ENCODE data around the gene TMEFF1.

Gene TMEFF1

DNA sequence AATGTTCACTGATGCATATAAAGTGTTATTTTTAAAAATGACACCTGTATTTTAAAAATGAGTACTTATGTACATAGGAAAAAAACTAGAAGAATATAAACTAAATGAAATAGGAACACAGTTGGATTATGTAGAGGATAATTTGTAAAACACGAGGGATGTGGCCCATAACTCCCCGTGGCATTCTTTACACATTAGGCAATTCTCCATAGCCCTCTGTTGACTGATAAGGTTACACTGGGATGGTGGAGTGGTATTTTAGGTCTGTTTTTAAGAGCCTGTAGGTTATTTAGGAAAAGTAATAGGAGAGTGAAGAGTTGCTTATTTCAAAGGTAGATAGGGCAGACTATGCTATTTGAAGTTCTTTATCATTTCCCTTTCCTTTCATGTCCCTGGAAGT is 106.7 kb downstream of the TMEFF1 start:
- DNase-seq = no peak

DNA sequence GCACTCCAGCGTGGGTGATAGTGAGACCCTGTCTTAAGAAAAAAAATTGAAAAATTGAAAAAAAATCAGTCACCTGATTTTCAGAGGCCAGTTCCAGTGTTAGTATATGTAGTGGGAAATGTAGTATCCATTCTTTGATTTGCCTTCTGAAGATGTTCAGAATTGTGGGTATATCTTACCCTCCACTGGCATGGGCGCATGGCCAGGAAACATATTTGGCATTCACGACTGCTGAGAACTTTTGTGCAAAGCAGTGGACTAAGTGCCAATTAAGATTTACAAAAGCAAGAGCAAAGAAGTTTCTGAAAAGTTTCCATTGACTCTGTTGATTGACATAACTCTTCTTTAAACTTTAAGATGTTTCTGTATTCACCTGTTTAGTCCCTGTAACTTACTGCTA is 107.3 kb downstream of the TMEFF1 start:
- DNase-seq = no peak

DNA sequence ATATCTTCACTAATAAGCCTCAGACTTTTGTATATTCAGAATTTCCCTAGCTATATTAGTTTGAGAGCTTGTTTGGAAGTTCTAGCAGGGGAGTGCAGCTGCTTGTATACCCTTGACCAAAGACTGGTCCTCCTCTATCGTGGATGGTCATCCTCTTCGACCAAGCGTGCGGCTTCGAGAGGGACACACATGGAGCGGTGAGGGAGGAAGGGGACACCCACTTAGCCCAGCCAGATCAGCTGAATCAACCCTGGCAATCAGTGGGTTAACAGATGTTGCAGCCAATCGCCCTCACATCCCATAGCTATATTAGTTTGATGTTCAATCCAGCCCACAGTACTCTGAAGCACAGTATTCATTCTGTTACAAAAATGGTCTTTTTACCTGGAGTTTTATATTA is 108.1 kb downstream of the TMEFF1 start:
- no peak for DNase-seq

DNA sequence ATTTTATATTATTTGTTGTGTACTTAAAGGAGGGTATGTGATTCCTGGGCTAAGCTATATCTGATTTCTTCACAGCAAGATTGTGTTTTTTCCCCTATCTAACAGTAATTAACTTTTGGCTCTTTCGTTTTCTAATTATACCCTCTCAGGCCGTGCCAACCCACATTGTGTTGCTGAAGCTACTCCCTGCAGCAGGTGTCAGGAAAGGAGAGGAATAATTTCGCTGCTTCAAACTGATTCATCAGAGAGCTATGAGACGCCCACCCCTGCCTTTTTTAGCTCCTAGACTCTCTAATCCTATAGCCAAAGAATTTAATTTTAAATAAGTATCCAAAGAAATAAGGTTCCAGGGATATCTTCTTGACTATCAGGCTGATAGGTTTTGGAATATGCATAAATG is 108.7 kb downstream of the TMEFF1 start:
- no peak for DNase-seq

DNA sequence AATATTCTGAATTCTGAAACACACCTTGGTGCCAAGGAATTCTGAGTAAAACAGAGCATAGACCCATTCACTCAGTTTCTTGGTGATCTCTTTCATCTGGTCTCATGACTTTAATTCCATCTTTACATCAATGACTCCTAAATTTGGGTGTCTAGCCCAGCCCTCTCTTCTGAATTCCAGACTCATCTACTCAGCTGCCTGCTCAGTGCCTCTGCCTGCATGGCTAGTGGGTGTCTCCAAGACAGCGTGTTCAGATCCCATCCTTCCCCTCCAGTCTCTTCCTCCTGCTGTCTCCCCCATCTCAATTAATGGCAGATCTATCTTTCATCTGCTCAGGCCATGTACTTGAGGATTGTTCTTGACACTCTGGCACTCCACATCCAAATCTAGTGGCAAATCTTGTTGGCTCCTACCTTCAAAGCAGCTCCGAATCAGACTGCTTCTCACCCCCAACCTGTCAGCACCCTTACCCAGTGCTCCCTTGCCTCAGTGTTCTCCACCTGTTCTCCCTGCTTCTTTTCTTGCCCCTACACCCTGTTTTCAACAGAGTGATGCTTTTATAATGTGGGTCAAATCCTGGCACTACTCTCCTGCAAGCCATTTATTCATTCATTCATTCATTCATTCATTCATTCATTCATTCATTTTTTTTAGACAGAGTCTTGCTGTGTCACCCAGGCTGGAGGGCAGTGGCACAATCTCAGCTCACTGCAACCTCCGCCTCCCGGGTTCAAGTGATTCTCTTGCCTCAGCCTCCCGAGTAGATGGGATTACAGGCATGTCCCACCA is 110.3 kb downstream of the TMEFF1 start:
- DNase-seq = no peak

DNA sequence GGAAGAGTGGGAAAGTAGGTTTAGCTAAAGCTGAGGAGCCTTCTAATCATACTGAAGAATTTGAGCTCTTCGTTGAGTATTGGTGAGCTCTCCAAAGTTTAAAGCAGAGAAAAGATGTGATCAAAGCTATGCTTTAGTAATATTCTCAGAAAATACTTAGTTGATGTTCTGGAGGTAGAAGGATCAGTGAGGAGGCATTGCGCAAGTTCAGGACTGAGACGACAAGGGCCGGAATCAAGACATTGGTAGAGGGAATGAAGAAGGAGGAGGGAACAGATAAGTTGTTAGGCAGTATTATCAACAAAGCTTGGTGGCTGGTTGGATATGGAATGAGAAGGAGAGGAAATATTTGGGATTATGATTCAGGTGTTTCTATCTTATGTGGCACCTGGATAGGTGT is 112.0 kb downstream of the TMEFF1 start:
- DNase-seq = no peak

DNA sequence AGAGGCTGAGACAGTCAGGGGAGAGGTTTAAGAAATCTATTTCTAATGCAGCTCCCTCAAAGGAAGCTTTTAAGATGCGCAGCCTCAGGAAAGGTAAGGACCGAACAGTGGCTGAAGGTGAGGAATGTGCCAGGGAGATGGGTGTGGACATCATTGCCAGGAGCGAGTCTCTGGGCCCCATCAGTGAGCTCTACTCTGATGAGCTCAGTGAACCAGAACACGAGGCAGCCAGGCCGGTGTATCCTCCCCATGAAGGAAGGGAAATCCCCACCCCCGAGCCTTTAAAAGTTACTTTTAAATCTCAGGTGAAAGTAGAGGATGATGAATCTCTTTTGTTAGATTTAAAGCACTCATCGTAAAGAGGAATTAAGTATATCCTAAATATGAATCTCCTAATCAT is 113.1 kb downstream of the TMEFF1 start:
- no peak for DNase-seq

DNA sequence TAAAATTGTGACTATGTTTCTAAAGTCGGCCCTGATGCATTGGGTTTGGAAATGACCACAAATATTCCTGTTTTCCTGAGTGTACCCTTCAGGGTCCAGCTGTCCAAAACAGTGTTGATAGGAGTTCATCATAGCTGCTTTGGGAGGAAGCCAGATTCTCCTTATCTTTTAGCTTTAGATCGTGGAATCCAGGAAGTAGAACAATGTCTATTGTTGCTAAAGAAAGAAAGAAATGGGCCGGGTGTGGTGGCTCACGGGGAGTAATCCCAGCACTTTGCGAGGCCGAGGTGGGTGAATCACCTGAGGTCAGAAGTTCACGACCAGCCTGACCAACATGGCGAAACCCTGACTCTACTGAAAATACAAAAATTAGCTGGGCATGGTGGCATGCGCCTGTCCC is 114.4 kb downstream of the TMEFF1 start:
- no peak for DNase-seq

DNA sequence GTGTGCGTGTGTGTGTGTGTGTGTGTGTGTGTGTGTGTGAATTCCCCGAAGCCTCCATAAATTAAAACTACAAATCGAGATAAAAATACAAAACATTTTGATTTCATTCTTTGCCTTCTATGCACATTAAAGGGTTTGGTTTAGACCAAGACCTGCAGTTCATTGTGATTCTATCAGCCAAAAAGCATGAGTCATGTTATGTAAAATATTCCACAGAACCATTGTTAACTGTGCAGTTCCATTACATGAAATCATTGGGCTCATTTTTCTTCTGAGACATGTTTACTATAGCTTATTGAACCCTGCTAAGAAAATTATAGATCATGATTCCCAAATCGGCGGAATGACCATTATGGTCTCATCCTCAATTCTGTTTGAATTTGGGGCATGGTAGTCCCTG is 116.6 kb downstream of the TMEFF1 start:
- no peak for DNase-seq

DNA sequence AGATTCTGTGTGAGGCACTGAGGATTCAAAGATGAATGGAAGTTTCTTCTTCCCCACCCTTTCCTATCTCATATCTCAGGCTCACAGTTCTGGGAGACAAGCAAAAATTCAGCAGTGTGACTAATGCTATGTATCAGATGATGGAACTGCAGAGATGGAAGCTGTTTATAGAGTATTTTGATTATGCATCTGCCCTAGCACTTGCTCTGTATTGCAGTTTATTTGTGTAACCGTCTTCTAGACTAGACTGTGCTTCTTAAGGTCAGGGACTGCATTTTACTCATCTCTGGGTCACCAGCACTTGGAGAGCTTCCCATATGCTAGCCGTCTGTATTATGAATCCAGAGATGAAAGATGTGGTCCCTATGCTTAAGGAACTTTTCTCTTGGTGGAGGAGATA is 117.5 kb downstream of the TMEFF1 start:
- no peak for DNase-seq

DNA sequence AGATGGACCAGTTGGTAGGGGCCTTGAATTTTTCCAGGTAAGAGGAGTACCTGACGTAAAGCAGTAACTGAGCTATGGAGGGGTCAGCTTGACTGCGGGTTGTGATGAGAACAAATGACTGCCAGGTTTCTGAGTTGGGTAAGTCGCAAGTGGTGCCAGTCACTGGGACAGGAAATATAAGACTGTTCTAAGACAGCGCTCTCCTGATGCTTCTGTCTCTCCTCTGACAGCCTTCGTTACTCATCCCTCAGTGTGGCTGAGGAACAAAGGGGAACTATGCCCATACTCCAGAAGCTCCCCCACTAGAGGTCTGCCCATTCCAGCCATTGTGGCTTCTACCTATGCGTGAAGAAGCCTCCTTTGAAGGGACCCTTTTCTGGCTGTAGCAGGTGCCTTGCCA is 118.2 kb downstream of the TMEFF1 start:
- DNase-seq = no peak

DNA sequence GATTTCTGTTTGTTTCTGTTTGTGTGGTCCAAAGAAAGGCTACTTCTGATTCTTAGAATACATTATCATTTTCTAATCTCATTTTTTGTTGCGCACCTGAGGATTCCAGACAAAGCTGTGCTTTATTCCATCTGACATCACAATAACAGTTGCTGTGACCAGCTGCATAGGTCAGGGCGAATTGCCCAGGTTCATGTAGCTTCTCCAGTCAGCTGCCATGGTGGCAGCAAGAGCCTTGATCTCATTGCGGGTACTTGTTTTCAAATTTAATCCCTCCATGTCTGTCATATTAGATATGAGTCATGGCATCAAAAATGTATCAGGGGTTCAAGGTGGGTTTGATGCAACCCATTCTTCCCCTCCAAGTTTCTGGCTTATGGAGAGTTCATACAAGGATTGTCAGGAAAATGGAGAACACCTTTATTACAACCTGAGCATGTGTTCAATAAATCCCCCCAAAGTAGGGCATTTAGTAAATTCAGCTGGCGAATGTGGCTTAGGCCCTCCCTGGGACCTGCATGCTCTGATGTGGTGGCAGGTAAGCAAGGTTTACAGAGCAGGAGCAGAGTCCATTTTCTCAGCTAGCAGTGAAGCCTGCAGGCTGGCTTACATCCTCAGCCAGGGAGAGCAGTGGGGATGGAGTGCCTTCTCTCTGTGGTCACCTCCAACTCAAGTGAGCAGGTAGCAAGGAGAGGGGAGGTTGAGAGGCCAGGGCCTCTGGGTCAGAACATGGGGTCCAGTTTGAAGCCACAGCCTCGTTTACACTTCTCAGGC is 118.9 kb downstream of the TMEFF1 start:
- no peak for DNase-seq

DNA sequence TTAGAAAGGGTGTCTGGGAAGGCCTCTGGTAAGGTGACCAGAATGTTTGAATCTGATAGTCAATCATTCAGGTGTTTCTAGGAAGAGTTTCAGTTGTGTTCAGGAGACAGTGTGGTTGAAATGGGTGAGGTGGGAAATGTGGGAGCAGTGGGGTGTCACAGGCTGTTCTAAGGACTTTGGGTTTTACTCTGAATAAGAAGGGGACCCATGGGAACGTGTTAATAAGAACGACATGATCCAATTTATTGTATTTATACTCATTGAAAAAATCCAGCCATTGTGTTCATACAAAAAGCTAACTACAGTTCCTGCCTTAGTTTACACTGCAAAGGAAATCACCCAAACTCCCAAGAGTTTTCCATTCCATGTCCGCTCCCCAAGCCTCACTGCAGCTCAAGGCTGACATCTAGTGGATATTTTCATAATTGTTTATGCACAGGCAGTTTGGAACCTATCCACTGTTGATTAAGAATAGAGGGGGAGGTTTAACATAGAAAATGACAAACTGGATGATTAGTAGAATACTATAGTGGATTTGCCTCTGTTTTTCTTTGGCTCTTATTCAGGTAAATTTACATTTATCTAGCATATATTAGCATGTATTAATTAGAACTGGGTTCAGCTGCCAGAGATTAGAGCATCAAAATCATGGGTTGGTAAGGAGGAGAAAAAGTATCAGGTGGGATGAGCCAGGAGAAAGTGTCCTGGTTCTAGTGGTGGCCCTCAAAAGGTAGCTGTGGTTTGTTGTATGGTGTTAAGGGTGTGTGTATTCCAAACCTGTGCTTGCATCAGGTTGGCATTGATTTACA is 122.6 kb downstream of the TMEFF1 start:
- no peak for DNase-seq

DNA sequence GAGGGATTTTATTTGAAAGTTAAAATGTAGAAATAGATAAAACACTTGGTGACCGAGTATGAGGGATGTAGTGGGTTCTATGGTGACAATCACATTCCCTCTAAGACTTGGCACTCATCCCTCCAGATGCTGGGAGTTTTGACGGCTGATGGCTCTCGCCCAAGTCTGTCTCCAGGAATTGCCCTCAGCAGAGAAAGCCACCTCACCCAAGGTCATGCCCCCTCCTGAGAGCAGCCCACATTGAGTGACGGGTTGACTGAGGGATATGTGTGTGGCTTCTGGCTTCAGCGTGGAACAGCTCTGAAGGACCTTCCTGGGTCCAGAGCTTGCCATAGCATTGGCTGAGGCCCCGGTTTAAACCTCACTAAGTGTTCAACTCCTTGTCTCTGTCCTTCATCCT is 124.3 kb downstream of the TMEFF1 start:
- no peak for DNase-seq

DNA sequence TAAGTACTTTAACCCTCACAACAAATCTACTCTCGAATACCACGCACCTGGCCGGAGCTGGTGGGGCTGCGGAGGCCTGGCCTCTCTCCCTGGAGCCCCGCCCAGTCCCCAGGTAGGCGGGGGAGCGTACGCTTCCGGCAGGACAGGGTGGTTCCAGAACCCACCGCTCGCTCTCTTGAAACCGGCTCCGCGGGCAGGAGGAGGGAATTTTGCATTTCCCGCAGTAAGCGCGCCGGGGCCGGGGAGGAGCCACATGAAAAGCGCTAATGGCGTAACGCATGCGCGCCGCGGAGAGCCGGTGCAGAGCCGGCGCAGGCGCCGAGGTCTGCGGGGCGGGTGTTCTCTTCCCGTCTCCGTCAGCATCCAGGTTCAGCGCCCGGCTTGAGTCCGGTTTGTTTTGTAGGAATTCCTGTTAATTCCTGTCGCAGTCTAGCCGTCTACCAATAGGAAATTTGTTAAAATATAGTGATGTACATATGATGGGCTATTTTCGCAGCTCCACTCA is 125.7 kb downstream of the TMEFF1 start:
- peak; percentile 94 for DNase-seq

DNA sequence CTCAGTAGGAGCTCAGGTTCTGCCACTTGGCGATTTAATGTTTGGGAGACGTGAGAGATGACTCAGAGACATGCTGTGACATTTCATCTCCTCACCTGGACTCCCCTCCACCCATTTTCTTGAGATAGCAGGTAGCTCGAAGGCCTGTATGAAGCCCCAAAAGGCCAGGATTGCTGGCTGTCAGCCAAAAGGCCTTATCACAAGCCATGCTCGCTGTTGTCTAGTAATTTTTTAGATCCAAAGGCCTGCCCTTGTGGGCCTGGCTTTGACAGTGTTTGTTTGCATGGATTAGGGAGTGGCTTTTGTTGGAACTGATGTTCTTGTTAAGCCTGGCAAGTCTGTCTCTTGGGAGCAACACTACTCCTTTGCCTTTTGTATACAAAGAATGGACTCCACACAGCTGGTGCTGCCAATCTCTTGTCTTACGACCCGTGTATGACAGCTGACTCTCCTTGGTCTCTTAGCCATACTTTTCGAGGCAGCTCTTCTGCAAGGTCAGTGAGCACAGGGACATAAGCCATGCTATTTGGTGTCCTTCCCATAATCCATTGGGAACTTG is 127.7 kb downstream of the TMEFF1 start:
- no peak for DNase-seq

DNA sequence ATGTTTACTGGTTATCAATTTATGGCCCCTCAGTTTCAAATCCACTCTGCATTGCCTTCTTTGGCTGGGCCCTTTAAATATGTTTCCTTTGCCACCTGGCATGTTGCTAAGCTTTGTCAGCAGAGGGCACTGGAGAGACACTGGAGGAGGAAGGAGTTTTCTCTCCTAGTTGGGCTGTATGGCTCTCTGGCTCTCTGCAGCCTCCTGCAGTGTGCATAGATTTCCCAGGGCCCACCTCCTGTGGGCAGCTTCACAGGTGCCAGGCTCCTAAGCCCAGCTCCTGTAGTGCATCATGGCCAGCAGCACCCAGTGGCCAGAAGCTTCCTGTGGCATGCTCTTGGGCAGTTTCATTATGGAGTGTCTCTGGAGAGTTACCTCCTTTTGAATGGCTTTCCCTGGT is 128.3 kb downstream of the TMEFF1 start:
- peak; percentile 74 for DNase-seq

DNA sequence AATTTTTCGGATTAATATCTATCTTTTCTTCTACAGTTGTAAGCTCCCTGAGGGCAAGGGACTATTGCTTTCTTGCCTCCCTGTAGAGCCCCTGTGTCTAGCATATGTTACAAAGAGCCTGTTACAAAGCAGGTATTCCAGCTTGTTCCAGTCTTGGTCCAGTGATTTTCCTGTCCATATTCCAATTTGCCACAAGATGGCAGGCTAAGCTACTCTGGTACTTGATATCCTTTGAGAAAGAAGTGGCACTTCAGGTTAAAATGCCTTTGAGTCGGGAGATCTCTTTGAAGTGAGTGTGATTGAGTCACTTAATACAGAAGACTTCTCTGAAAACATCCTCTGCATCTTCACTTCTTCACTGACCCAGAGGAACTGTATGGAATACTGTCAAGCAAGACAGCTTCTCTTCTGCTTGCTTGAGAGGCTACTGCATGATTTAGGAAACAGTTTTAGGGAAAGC is 129.4 kb downstream of the TMEFF1 start:
- peak; percentile 64 for DNase-seq

DNA sequence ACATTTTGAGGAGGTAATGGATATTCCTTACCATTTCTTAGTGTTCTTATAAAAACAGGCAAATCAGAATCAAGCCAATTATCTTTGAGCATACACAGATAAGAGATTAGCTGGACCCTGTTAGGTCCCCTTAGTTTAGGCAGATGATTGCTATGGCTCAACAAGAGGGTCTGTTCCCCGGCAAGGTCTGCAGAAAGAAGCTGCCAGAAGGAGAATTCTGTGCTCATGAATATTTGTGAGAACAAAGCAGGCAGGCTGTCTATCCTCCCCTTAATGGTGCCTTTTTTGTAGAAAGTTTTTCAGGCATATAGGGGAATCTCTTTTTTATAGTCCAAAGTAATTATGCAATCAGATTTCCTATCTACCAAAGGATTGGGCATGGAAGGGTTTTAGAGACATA is 132.5 kb downstream of the TMEFF1 start:
- DNase-seq = no peak

DNA sequence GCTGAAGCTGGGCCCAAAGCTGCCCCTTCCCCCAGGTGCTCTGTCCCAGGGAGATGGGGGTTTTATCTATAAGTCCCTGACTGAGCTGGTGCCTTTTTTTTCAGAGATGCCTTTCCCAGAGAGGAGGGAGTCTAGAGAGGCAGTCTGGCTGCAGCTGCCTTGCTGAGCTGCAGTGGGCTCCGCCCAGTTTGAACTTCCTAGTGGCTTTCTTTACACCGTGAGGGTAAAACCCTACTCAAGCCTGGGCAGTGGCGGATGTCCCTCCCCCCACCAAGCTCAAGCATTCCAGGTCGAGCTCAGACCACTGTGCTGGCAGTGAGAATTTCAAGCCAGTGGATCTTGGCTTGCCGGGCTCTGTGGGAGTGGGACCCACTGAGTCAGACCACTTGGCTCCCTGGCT is 146.2 kb downstream of the TMEFF1 start:
- no peak for DNase-seq

DNA sequence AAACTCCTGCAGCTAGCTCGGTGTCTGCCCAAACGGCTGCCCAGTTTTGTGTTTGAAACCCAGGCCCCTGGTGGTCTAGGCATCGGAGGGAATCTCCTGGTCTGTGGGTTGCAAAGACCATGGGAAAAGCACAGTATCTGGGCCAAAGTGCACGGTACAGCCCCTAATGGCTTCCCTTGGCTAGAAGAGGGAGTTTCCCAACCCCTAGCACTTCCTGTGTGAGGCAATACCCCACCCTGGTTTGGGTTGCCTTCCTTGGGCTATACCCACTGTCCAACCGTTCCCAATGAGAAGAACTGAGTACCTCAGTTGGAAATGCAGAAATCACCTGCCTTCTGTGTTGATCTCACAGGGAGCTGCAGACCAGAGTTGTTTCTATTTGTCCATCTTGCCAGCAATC is 146.7 kb downstream of the TMEFF1 start:
- no peak for DNase-seq

DNA sequence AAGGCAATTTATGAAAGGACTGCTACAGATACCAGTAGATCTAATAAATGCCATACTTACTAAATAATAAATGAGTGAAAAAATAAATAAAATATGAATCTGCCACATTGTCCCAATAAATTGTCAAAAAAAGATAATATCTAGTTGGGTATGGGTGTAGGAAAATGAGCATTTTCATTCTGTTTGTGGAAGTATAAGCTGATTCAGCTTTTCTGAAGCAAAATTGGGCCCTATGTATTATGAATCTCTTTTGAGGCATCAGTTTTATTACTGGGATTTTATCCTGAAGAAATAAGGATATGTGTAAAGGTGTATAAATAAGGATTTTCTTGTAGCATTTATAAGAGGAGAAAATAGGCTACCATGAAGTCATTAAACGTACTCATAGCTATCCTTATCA is 151.0 kb downstream of the TMEFF1 start:
- DNase-seq = no peak

DNA sequence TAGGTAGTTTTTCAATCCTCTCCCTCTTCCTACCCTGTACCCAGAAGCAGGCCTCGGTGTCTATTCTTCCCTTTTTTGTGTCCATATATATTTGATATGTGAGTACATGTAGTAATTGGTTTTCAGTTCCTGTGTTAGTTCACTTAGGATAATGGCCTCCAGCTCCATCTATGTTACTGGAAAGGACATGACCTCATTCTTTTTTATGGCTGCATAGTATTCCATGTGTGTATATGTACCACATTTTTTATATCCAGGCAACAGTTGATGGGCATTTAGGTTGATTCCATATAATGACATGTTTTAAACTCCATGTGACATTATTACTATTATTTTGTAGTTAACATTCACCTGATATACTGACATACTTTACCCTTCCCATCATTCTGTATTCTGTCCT is 154.0 kb downstream of the TMEFF1 start:
- no peak for DNase-seq
